Gastroesophageal sphincter (tissue), 4 donors: ENCODE measurements around the gene MOB3B. TPM values are rescaled to one million over a fixed set of nuclear protein-coding genes. Genes with fewer than 3 reads are reported as not detected.

Experiments
- ATAC-seq: fragments of 150-250 bp; one replicate; pipeline ENCODE4 v1.9.1; 2016; ENCODE audit warnings: mild to moderate bottlenecking, moderate library complexity
- H3K27ac ChIP-seq, 4 donors: fragments of 200-600 bp; sonication (generic) in 3 of 4; 1 replicate in 3 of 4; 2 replicates in 1 of 4; pipeline ENCODE4 v1.5.1; 2016 to 2019
- H3K27me3 ChIP-seq: fragments of 200-600 bp; sonication (generic); one replicate; pipeline ENCODE4 v1.5.1; 2019
- H3K36me3 ChIP-seq, 2 donors: fragments of 200-600 bp; sonication (generic); one replicate each; pipeline ENCODE4 v1.5.1; 2019; ENCODE audit warnings: control low read depth in 1 of 2
- H3K4me1 ChIP-seq, 3 donors: fragments of 200-600 bp; sonication (generic); 1 replicate in 2 of 3; 2 replicates in 1 of 3; pipeline ENCODE4 v1.5.1; 2016 to 2019; ENCODE audit warnings: control low read depth in 2 of 3
- H3K4me3 ChIP-seq, 2 donors: fragments of 200-600 bp; sonication (generic); one replicate each; pipeline ENCODE4 v1.5.1; 2019; ENCODE audit warnings: mild to moderate bottlenecking in 1 of 2, moderate library complexity in 1 of 2
- H3K9me3 ChIP-seq, 3 donors: fragments of 200-600 bp; sonication (generic); one replicate each; pipeline ENCODE4 v1.5.1; 2017 to 2019; ENCODE audit warnings: control low read depth in 2 of 3
- EP300 ChIP-seq: sonication (generic); formaldehyde crosslinking; IDR thresholded peaks from one replicate; pipeline ENCODE4 v1.6.1; 2017; ENCODE audit warnings: antibody characterized with exemption, mild to moderate bottlenecking
- POLR2A ChIP-seq, 2 donors: fragments of 450-650 bp; IDR thresholded peaks; one replicate each; pipeline ENCODE4 v1.6.1; 2017; ENCODE audit warnings: antibody characterized with exemption in 2 of 2, mild to moderate bottlenecking in 2 of 2, moderate library complexity in 1 of 2
- POLR2AphosphoS5 ChIP-seq: sonication (generic); formaldehyde crosslinking; IDR thresholded peaks from one replicate; pipeline ENCODE4 v1.6.1; 2017; ENCODE audit warnings: antibody characterized with exemption
- WGBS, 2 donors: methylation state at CpG; one replicate each; pipeline ENCODE4 v1.1.5; 2018; ENCODE audit warnings: low coverage in 1 of 2; 5-methylcytosine and 5-hydroxymethylcytosine counted together
- total RNA-seq, 4 donors: library from RNA; depleted of rRNA; stranded (reverse); fragments of >200 nt; gene quantifications; one replicate each; pipeline ENCODE4 v1.1.0, GENCODE V29; 2016
- TF ChIP-seq, protein P1 (sequence below), 4 experiments: fragments of 200-600 bp in 2 of 4; fragments of 450-650 bp in 2 of 4; sonication (generic) in 1 of 4; IDR thresholded peaks; one replicate each; pipeline ENCODE4 v1.5.1; 2017 to 2019; ENCODE audit warnings: antibody characterized with exemption in 4 of 4, mild to moderate bottlenecking in 2 of 4, moderate library complexity in 2 of 4

The MOB3B gene
- total RNA-seq, 4 donors from 2014 or later = 10.2 to 12.4 (median 11.6) TPM

DNA sequence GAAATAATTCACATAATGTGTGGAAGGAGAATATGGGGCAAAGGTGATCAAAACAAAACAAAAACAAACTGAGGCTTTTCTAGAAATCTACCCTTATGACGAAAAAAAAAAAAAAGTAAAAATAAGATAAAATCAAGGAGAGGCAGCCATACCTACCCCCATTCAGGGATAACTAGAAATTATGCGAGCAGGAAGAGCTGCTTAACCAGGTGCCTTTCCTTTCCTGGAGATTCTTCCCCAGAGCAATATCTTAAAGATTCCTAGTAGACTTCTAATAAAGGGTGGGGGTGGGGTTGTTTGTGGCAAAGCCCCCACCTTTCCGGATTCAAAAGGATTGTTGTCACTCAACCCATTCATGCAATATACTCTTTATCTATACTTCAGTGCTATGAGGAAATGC, 117.5 kb downstream of the MOB3B start:
- Histone ChIP-seq H3K4me3 (no peak overlapping the region), H3K36me3 (no peaks in the 10 kb centered on the region), H3K27me3 (no peaks in the 10 kb centered on the region), H3K9me3 (no peaks in the 10 kb centered on the region), H3K4me1 (peaks cover 0 to 26% (median 10%) of the 10 kb centered on the region in 3 donors), H3K27ac (no peak overlapping the region)
- 75 to 95% methylated on average over 2 to 3 of the region's 3 CpGs for WGBS, 2 donors
- ATAC-seq = no peak
- TF ChIP-seq POLR2AphosphoS5 (no peak), POLR2A (IDR thresholded peaks at IDR 0.05) (no peak)
- TF ChIP-seq, protein P1, sequence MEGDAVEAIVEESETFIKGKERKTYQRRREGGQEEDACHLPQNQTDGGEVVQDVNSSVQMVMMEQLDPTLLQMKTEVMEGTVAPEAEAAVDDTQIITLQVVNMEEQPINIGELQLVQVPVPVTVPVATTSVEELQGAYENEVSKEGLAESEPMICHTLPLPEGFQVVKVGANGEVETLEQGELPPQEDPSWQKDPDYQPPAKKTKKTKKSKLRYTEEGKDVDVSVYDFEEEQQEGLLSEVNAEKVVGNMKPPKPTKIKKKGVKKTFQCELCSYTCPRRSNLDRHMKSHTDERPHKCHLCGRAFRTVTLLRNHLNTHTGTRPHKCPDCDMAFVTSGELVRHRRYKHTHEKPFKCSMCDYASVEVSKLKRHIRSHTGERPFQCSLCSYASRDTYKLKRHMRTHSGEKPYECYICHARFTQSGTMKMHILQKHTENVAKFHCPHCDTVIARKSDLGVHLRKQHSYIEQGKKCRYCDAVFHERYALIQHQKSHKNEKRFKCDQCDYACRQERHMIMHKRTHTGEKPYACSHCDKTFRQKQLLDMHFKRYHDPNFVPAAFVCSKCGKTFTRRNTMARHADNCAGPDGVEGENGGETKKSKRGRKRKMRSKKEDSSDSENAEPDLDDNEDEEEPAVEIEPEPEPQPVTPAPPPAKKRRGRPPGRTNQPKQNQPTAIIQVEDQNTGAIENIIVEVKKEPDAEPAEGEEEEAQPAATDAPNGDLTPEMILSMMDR (IDR thresholded peaks at IDR 0.05) = no peak

DNA sequence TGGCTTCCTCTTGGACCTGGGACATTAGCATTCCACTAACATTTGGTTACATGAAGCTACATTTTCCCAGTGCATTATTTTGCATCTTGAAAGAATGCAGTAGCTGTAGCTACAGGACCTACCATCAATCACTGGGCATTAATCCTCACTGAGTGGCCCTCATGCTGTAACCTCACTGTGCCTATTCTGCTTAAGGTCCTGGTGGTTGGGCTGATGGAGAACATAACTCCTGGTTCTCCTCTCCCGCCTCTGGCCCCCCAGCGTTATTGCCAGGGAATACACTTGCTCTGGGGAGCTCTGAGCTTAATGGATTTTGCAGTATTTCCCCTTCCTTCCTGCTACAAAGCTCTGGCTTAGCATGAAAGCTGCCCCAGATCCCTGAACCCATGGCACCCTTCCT, 121.1 kb downstream of the MOB3B start:
- Histone ChIP-seq H3K27ac (no peak overlapping the region), H3K9me3 (no peaks in the 10 kb centered on the region), H3K4me3 (no peak overlapping the region), H3K27me3 (no peaks in the 10 kb centered on the region), H3K4me1 (peaks cover 0 to 16% (median 0%) of the 10 kb centered on the region in 3 donors), H3K36me3 (no peaks in the 10 kb centered on the region)
- no peak for TF ChIP-seq POLR2AphosphoS5
- TF ChIP-seq, protein P1 (IDR thresholded peaks at IDR 0.05) = no peak
- no peak for TF ChIP-seq EP300
- TF ChIP-seq POLR2A (IDR thresholded peaks at IDR 0.05) = no peak
- no peak for ATAC-seq
- WGBS, 2 donors = 80% methylated on average over 1 of the region's 2 CpGs; no CpG with 5 or more reads in 1 of the 2 donors

DNA sequence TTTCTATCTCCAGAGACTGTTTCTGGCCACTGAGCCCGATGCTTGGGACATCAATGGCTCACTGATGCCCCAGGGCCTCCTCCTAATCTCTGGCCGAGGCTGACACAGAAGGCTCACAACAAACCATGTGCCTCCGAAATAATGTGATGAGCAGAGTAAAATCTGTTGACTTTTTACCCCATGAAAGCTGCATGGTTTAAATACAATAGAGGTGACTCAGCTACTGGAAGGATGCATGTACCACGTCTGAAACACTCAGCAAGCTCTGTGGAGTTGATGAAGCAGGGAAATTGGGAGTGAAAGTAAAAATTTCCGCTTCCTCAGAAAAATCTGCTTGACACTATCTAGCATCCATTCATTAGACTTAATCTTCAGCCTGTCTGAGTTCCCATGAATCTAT, 121.6 kb downstream of the MOB3B start:
- peaks cover 0 to 13% (median 0%) of the 10 kb centered on the region in 3 donors for H3K4me1 ChIP-seq
- no peak for TF ChIP-seq POLR2AphosphoS5
- TF ChIP-seq POLR2A (IDR thresholded peaks at IDR 0.05) = no peak
- TF ChIP-seq, protein P1 (IDR thresholded peaks at IDR 0.05) = no peak
- no peak for TF ChIP-seq EP300
- H3K36me3 ChIP-seq = no peaks in the 10 kb centered on the region
- no peaks in the 10 kb centered on the region for H3K9me3 ChIP-seq
- WGBS, 2 donors = 77 to 93% methylated on average over 2 to 3 of the region's 5 CpGs
- no peak for ATAC-seq
- H3K27ac ChIP-seq = no peak overlapping the region
- no peak overlapping the region for H3K4me3 ChIP-seq
- no peaks in the 10 kb centered on the region for H3K27me3 ChIP-seq

DNA sequence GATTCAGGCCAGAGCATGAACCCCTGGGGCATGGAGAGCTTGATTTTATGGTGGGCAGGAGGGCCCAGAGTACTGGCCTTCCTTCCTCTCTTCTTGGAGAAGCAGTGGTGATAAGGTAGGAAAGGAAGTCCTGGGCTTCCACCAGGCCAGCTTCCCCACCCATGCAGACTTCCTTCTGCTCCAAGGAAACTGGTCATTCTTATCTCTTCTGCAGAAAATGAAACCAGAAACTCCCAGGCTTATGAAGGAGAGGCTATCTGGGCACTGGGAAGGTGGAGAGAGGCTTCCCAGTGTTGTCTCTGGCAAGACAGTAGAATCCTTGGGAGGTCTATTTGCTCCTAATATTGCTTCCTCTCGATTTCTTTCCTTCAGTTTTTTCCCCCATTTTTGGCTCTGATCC, 122.1 kb downstream of the MOB3B start:
- no peaks in the 10 kb centered on the region for H3K9me3 ChIP-seq
- no peaks in the 10 kb centered on the region for H3K36me3 ChIP-seq
- H3K4me1 ChIP-seq = peaks cover 0 to 9% (median 0%) of the 10 kb centered on the region in 3 donors
- no peaks in the 10 kb centered on the region for H3K27me3 ChIP-seq
- no peak for ATAC-seq
- no peak overlapping the region for H3K27ac ChIP-seq
- TF ChIP-seq POLR2A (IDR thresholded peaks at IDR 0.05) (no peak), EP300 (no peak), POLR2AphosphoS5 (no peak)
- TF ChIP-seq, protein P1 (IDR thresholded peaks at IDR 0.05) = no peak
- 43 to 50% methylated on average over 1 of the region's 1 CpG for WGBS, 2 donors
- H3K4me3 ChIP-seq = no peak overlapping the region

DNA sequence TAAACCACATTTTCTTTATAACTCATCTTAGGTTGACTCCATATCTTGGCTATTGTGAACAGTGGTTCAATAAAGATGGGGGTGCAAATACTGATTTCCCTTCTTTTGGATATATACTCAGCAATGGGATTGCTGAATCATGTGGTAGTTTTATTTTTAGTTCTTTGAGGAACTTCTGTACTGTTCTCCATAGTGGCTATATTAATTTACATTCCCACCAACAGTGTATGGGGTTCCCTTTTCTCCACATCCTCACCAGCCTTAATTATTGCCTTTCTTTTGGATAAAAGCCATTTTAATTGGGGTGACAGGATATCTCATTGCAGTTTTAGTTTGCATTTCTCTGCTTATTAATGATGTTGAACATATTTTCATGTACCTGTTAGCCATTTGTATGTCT, 125.0 kb downstream of the MOB3B start:
- Histone ChIP-seq H3K4me3 (no peak overlapping the region), H3K27ac (no peak overlapping the region), H3K36me3 (no peaks in the 10 kb centered on the region), H3K9me3 (no peaks in the 10 kb centered on the region), H3K4me1 (peaks cover 0 to 9% (median 0%) of the 10 kb centered on the region in 3 donors), H3K27me3 (no peaks in the 10 kb centered on the region)
- ATAC-seq = no peak
- no peak for TF ChIP-seq EP300
- TF ChIP-seq, protein P1 (IDR thresholded peaks at IDR 0.05) = no peak
- TF ChIP-seq POLR2A (IDR thresholded peaks at IDR 0.05) = no peak
- no peak for TF ChIP-seq POLR2AphosphoS5
